Ishikawa (cell line): ENCODE results near the gene KIAA1614.

Source experiments
- CEBPB ChIP-seq: IDR thresholded peaks from 2 replicates; pipeline ENCODE4 v1.6.1; 2012
- CREB1 ChIP-seq: IDR thresholded peaks from 2 replicates; pipeline ENCODE4 v1.6.1; 2012; ENCODE audit warnings: low read depth
- EGR1 ChIP-seq: IDR thresholded peaks from 2 replicates; pipeline ENCODE4 v1.6.1; 2012
- EP300 ChIP-seq: IDR thresholded peaks from 2 replicates; pipeline ENCODE4 v1.6.1; 2012; ENCODE audit warnings: borderline replicate concordance
- FOXM1 ChIP-seq: IDR thresholded peaks from 2 replicates; pipeline ENCODE4 v1.6.1; 2012; ENCODE audit warnings: low read depth, borderline replicate concordance
- NFIC ChIP-seq: IDR thresholded peaks from 2 replicates; pipeline ENCODE4 v1.6.1; 2012
- RAD21 ChIP-seq: IDR thresholded peaks from 2 replicates; pipeline ENCODE4 v1.6.1; 2012; ENCODE audit warnings: low read depth
- TAF1 ChIP-seq: IDR thresholded peaks from 2 replicates; pipeline ENCODE4 v1.6.1; 2012; ENCODE audit warnings: low read depth, mild to moderate bottlenecking
- TCF12 ChIP-seq: IDR thresholded peaks from 2 replicates; pipeline ENCODE4 v1.6.1; 2012; ENCODE audit warnings: low read depth
- TEAD4 ChIP-seq: IDR thresholded peaks from 2 replicates; pipeline ENCODE4 v1.6.1; 2012
- YY1 ChIP-seq: IDR thresholded peaks from 2 replicates; pipeline ENCODE4 v1.6.1; 2012; ENCODE audit warnings: low read depth
- ZBTB7A ChIP-seq: IDR thresholded peaks from 2 replicates; pipeline ENCODE4 v1.6.1; 2012; ENCODE audit warnings: low read depth
- TF ChIP-seq, protein P1 (sequence below): IDR thresholded peaks from 2 replicates; pipeline ENCODE4 v1.6.1; 2012
- TF ChIP-seq, protein P2 (sequence below): IDR thresholded peaks from 2 replicates; pipeline ENCODE4 v1.6.1; 2012
- TF ChIP-seq, protein P3 (sequence below): IDR thresholded peaks from 2 replicates; pipeline ENCODE4 v1.6.1; 2012; ENCODE audit warnings: low read depth, mild to moderate bottlenecking

Gene KIAA1614

DNA sequence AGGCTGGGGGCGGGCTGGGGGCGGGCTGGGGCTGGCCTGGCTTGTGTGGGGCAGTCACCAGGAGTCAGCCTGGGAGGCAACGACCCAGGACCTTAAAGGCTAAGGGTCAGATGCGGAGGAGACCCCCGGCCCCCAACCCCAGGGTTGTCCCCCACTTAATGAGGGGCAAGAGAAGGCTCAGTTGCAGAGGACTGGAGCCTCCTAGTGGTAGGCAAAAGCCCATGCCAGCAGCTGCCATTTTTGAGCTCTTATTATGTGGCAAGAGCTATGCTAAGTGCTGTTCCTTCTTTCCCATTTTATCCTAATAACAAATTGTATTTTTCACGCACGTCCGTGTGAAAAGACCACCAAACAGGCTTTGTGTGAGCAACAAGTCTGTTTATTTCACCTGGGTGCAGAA is 8.0 kb downstream of the KIAA1614 start:
- no peak for TF ChIP-seq TAF1
- TF ChIP-seq FOXM1 = no peak
- 0 out of 2 replicates have a peak, but pooled peaks have one; percentile 26 for TF ChIP-seq YY1
- TF ChIP-seq RAD21 = peak; percentile 44; the same call in 1 of the 2 replicates
- no peak for TF ChIP-seq CEBPB

DNA sequence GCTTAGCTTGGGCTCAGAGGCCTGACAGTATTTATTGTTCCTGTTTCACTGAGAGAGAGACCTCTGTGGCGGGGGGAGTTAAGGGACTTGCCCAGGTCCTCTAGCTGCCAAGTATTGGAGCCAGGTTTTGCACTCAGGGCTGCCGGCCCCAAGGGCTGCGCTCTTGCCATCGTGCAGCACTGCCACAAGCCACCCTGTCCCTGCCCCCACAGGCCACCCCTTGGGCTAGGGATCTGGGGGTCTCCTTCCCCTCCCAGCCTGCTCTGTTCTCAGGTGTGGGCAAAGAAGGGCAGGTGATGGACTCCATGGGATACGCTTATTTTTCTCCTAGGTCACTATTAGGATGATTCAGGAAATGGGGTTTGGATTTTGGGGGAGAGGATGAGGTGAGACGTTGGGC is 8.7 kb downstream of the KIAA1614 start:
- TF ChIP-seq NFIC (no peak), ZBTB7A (no peak), FOXM1 (no peak), CEBPB (no peak), EP300 (no peak), YY1 (no peak), CREB1 (no peak), TEAD4 (no peak), RAD21 (no peak), TCF12 (no peak)
- TF ChIP-seq, protein P1, sequence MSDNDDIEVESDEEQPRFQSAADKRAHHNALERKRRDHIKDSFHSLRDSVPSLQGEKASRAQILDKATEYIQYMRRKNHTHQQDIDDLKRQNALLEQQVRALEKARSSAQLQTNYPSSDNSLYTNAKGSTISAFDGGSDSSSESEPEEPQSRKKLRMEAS = no peak
- TF ChIP-seq, protein P2, sequence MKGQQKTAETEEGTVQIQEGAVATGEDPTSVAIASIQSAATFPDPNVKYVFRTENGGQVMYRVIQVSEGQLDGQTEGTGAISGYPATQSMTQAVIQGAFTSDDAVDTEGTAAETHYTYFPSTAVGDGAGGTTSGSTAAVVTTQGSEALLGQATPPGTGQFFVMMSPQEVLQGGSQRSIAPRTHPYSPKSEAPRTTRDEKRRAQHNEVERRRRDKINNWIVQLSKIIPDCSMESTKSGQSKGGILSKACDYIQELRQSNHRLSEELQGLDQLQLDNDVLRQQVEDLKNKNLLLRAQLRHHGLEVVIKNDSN = no peak
- TF ChIP-seq, protein P3, sequence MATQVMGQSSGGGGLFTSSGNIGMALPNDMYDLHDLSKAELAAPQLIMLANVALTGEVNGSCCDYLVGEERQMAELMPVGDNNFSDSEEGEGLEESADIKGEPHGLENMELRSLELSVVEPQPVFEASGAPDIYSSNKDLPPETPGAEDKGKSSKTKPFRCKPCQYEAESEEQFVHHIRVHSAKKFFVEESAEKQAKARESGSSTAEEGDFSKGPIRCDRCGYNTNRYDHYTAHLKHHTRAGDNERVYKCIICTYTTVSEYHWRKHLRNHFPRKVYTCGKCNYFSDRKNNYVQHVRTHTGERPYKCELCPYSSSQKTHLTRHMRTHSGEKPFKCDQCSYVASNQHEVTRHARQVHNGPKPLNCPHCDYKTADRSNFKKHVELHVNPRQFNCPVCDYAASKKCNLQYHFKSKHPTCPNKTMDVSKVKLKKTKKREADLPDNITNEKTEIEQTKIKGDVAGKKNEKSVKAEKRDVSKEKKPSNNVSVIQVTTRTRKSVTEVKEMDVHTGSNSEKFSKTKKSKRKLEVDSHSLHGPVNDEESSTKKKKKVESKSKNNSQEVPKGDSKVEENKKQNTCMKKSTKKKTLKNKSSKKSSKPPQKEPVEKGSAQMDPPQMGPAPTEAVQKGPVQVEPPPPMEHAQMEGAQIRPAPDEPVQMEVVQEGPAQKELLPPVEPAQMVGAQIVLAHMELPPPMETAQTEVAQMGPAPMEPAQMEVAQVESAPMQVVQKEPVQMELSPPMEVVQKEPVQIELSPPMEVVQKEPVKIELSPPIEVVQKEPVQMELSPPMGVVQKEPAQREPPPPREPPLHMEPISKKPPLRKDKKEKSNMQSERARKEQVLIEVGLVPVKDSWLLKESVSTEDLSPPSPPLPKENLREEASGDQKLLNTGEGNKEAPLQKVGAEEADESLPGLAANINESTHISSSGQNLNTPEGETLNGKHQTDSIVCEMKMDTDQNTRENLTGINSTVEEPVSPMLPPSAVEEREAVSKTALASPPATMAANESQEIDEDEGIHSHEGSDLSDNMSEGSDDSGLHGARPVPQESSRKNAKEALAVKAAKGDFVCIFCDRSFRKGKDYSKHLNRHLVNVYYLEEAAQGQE = no peak

DNA sequence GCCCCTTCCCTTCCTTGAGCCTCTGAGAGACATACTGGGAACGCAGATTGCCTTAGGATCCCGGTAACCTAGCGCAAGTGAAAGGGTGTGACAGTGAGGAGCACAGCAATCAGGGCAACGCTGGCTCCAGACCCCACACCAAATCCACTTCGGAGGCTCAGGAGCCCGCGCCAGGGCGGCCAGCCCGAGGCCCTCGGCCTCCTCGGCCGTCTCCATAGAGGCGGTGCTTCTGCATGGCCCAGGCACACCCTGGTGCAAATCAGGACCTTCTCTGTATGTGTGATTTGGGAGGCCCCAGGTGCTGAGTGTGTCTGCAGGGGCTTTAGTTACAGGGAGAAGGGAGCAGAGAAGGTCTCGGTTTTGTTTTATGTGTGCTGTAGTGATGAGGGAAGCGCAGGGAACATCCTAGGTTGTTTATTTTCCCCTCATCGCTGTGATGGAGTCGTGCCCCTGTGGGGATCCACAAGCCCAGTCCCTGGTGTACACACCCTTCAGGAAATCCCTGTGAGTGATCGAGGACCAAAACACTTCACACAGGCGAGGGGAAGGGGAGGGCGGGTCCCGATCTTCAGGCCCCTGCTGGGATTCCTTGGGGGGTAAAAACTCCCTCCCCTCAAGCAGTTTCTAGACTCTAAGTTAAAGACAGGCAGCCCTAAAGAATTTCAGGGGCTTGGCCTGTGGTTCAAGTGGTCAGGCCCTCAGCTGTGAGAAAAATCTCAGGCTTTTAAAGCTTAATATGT is 9.4 kb downstream of the KIAA1614 start:
- TF ChIP-seq EP300 (no peak), TAF1 (no peak), TCF12 (no peak), TEAD4 (no peak), FOXM1 (no peak), EGR1 (no peak), RAD21 (no peak), YY1 (no peak), NFIC (no peak), CEBPB (no peak), ZBTB7A (no peak), CREB1 (no peak)
- TF ChIP-seq, protein P1 = no peak
- TF ChIP-seq, protein P3 = no peak
- TF ChIP-seq, protein P2 = no peak

DNA sequence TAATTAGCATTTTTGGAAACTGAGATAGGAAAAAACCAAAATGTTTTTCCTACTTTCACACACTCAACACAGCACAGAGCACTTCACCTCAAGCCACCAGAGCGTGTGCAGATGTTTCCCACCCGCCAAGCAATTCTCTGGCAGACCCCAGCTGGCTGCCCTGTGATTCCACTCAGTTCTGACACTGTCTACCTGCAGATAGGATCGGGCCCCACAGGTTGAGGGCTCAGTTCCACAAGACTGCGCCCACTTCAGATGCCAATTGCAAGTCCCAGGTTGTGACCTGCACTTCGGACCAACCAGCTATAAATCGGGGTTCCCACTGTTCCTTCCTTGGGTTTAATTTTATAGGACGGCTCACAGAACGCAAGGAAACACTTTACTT is 9.9 kb downstream of the KIAA1614 start:
- TF ChIP-seq CEBPB (no peak), NFIC (no peak), YY1 (no peak), EP300 (no peak), TCF12 (no peak), RAD21 (no peak), FOXM1 (no peak), TAF1 (no peak), TEAD4 (no peak), CREB1 (no peak), ZBTB7A (no peak)
- TF ChIP-seq, protein P1 = no peak
- TF ChIP-seq, protein P2 = no peak
- TF ChIP-seq, protein P3 = no peak
